GM19397 (cell line): ENCODE results near the gene DLX3.

Experiments
- ATAC-seq: cut with Tn5 transposase; IDR thresholded peaks from one replicate; pipeline ENCODE4 v1.9.1; 2021; ENCODE audit warnings: mild to moderate bottlenecking, moderate library complexity; ENCODE audit not compliant: unreplicated experiment

Gene DLX3

DNA sequence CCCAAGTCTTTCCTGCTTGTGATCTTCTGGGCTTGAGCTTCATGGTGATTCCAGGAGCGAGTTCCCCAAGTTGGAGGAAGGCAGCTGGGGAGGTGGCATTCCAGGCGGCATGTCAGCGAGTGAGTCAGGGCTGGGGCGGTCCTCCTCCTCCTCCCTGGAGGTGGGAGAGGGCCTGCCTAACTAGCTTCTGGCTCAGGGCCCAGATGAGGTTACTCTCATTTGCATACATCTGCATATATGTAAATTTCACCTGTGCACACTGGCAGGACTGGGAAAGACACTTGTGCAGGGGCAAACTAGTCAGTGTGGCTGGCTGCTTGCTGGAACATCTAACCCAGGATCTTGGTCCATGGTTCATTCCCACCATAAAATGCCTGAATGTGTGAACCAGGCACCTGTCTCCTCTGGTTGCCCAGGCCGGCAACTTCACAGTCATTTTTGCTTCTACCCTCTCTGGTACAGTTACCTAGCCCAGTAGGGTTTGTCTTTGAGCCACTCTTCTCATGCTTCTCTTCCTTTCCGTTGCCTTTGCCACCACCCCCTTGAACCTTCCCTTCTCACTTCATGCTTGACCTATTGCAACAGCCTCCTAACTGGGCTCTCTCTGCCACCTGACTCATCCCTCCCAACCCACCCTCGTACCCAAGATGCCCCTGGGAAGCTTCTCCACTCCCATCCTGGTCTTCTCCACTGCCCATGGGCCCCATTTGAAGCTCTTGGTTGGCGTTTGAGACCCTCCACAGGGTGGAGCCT lies 35.7 kb downstream of the DLX3 start:
- ATAC-seq, result no peak

DNA sequence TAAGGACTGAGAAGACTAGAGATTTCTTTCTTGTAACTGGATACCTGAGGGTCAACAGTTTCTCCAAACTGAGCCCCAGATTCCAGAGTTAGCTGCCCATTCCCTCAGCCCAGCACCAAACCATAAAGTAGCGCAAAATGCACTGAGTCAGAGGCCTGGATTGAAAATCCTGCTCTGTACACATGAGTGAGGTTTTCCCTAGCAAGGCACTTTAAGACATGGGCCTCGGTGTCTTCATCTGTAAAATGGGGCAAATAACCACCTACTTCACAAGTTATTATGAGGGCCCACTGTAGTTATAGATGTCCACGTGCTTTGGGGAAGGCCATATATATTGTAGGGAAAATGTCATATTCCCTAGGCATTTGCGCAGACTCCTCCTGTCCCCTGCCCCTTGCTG lies 36.3 kb downstream of the DLX3 start:
- no peak for ATAC-seq

DNA sequence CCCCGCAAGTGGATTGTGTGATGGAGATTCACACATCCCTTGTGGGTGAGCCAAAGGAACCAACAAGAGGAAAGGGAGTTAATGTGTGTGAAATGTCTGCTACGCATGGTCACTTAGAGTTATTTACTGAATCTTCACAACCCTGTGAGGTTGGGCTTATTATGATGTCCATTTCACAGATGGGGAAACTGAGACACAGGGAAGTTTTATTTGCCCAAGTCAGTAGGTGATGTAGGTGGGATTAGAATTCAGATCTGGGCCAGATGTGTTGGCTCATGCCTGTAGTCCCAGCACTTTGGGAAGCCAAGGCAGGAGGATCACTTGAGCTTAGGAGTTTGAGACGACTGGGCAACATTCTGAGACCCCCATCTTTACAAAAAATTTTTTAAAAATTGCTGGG lies 37.7 kb downstream of the DLX3 start:
- ATAC-seq, result no peak

GRCh38 chr17:49956780-49957179 lies 38.2 kb downstream of the DLX3 start:
- ATAC-seq, result no peak

DNA sequence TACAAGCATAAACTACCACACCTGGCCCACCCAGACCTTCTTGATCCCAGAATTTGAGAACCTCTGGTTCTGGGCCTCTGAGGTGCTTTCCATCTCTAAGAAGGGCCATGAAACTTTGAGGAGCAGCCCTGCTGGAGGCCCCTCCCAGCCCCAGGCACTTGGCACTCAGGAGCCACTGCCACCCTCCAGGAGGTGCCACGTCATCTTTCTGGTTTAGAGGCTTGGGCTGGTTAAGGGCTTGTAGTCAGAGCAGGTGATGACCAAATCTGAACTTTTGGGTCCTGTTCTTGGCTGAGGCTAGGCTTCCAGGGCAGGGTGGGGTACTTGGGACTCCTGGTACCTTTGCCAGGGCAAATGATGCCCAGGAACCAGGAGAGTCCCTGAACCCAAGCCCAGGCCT lies 39.9 kb downstream of the DLX3 start:
- ATAC-seq, result no peak

GRCh38 chr17:49952912-49953497 lies 42.0 kb downstream of the DLX3 start:
- no peak for ATAC-seq

DNA sequence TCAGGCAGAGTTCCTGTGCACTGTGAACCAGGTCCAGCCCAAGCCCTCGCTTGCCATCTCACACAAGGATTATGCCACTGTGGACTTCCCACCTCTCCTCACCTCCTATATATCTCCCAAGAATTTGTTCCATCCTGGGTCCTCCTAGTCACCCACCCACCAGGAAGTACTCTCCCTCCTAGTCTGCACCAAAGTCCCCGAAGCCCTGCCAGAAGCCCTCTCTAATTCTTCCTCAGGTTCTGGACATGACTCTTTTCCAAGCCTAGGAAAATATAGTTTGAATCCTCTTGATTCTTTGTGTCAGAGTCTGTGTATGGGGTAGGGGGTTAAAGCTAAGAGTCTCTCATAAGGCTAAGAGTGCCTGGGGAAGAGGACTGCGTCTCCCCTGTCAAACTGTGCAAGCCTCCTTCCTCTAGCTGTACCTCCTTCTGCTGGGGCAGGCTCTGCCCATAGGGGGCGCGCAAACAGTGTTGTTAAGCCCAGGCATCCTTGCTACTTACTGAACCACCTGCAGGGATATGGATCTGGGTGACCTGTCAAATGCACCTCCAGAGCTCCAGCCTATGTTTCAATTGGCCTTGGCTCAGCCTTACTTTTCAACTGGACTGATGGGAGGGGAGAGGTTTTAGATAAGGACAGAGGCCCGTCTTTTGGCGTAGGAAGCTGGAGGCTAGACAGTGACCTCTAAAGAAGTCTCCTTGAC lies 42.7 kb downstream of the DLX3 start:
- no peak for ATAC-seq

GRCh38 chr17:49951362-49952082 lies 43.5 kb downstream of the DLX3 start:
- no peak for ATAC-seq

DNA sequence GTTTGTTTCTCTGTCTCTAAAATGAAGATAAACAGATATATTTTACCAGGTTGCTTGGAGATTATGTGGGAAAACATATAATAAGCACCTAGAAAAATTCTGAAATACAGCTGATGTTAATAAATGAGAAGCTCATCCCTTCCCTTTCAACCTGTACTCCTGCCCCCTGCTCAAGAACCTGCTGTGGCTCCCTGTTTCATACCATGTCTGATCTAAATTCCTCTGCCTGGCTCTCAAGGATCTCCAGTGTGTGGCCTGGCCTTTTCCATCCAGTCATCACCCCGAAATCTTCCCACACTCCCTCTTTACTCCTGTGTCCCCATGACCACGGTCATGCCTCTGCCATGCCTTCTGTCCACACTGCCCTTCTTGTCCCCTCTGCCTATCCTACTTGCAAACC lies 45.4 kb downstream of the DLX3 start:
- no peak for ATAC-seq

- ATAC-seq, result no peak
Measured at GRCh38 chr17:49946964-49947584, 48.0 kb downstream of the DLX3 start.

DNA sequence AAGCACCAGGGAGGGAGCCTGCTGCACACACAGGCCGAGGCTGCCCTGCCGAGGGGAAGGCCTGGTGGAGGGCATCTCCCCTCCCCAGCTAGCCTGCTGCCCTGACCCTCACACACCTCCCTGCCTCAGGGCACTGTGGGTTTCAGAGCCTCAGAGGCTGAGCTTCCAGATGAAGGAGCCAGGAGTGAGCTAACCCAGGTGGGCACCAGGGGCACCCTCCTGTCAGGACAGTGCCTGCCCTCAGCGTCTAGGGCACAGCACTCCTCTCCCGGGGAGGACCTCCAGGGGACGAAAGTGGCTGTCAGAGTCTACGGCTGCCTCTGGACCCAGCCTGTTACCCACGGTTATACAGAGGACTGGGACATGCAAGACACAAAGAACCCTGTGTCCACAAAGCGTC lies 48.8 kb downstream of the DLX3 start:
- no peak for ATAC-seq

- ATAC-seq, result no peak
Measured at GRCh38 chr17:49944273-49944870, 50.7 kb downstream of the DLX3 start.

DNA sequence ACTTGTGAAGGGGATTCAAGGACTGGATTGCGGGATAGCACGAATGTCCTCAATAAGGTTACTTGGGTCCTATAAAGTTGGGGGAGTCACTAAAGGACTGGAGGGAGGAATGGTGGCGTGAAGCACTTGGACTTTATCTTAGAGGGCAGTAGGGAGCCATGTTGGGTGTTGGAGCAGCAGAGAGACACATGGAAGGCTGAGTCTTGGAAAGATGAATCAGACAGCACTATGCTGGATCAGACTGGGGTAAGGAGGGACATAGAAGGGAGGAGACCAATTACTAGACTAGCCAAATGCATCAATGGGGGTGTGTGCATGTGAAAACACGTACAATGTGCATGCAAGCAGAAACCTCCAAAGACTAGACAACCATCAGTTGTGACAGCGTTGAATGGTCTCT lies 52.1 kb downstream of the DLX3 start:
- no peak for ATAC-seq

GRCh38 chr17:49941427-49941826 lies 53.6 kb downstream of the DLX3 start:
- no peak for ATAC-seq
